COLO829 (cell line): ENCODE results near the gene AP2A1.

Experiments used
- DNase-seq: peaks from one replicate; pipeline ENCODE4 v3.0.0; 2012; ENCODE audit warnings: low spot score

The AP2A1 gene

DNA sequence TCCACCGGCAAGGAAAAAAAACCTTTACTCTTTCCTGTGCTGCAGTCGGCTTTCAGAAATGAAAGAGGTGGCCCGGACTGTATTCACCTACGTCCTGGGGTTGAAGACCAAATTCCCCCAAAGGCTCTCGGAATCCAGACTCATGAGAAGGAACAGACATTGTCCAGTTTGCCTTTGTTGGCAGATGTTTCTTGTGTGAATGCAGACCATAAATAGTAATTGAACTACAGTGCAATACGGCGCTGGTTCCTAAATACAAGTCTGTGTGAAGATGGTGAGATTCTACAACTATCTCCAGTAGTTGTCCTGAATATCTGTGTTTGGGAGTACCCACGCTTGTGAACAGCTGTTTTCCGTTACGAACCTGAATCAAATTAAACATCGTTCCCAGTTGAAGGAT, 72.9 kb downstream of the AP2A1 start:
- no peak for DNase-seq

GRCh38 chr19:49840321-49840720, 73.5 kb downstream of the AP2A1 start:
- no peak for DNase-seq

DNA sequence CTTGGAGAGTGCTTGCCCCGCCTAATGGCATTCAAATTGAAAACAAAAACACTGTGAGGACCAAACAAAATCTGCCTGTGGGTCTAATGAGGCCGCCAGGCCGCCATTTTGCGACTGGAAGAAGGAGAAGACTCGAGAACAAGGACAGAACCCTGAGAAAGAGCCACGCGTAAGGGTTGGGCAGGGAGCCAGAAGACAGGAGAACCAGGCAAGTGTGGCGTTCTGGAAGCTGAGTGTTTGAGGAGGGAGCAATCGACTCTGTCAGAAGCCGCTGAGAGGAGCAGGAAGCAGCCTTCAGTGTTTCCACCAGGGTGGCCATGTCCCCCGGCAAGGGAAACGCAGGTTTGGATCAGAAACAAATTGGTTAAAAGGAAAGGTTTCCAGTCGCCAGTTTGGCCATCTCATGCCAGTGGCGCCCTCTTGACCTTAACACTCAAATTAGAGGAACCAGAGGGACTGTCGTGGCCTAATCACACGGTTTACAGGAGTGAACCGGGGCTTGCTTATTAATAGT, 74.0 kb downstream of the AP2A1 start:
- DNase-seq = no peak

- no peak for DNase-seq
Measured at GRCh38 chr19:49843265-49843664, 76.5 kb downstream of the AP2A1 start.

DNA sequence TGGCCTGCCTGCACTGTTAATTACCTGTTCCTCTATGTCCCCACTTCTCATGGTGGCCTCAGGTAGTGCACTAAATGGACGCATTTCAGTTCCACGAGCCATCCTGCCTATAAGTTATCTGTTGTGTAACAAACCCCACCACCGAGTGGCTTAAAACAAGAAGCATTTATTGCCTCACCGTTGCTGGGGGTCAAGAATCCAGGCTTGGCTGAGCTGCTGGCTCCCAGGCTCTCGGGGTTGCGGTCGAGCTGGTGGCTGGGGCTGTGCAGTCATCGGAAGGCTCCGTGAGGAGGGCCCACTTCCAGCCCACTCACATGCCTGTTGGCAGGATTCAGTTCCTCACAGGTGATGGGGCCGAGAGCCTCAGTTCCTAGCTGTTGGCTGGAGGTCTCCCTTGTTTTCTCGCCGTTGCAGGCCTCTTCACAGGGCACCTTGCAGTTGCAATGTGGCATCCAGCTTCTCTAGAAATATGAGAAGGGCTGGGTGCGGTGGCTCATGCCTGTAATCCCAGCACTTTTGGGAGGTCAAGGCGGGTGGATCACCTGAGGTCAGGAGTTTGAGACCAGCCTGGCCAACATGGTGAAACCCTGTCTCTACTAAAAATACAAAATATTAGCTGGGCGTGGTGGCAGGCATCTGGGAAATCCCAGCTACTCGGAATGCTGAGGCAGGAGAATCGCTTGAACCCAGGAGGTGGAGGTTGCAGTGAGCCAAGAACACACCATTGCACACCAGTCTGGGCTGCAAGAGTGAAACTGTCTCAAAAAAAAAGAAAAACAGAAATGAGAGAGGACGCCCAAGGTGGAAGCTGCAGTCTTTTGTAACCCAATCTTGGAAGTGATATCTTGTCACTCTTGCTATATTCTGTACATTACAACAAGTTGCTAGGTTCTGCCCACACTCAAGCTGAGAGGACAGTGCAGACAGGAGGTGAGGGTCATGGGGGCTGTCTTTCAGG, 77.6 kb downstream of the AP2A1 start:
- DNase-seq = no peak

GRCh38 chr19:49845414-49845813, 78.6 kb downstream of the AP2A1 start:
- no peak for DNase-seq

GRCh38 chr19:49846408-49846807, 79.6 kb downstream of the AP2A1 start:
- DNase-seq = no peak

GRCh38 chr19:49847731-49848696, 81.2 kb downstream of the AP2A1 start:
- peak; percentile 78 for DNase-seq

DNA sequence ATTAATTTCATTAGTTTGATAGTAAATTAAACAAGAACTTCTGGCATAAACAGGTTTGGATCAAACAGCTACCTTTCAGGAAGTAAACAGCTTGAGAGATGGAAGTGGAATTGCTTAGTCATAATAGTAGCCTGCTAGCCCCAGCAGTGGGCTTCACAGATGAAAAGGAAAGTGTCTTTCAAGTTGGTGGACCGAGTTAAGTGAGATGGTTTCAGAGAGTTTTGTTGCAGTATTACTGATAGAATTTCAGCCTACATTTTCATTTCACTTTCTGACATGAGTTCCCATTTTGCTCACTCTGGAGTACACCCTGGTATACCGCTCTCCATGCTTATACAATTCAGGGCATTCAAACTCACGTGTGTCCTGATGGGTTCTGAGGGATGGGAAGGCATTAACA, 82.1 kb downstream of the AP2A1 start:
- DNase-seq = no peak

- DNase-seq = no peak
Measured at GRCh38 chr19:49849433-49850220, 82.8 kb downstream of the AP2A1 start.

- no peak for DNase-seq
Measured at GRCh38 chr19:49850221-49850486, 83.4 kb downstream of the AP2A1 start.

DNA sequence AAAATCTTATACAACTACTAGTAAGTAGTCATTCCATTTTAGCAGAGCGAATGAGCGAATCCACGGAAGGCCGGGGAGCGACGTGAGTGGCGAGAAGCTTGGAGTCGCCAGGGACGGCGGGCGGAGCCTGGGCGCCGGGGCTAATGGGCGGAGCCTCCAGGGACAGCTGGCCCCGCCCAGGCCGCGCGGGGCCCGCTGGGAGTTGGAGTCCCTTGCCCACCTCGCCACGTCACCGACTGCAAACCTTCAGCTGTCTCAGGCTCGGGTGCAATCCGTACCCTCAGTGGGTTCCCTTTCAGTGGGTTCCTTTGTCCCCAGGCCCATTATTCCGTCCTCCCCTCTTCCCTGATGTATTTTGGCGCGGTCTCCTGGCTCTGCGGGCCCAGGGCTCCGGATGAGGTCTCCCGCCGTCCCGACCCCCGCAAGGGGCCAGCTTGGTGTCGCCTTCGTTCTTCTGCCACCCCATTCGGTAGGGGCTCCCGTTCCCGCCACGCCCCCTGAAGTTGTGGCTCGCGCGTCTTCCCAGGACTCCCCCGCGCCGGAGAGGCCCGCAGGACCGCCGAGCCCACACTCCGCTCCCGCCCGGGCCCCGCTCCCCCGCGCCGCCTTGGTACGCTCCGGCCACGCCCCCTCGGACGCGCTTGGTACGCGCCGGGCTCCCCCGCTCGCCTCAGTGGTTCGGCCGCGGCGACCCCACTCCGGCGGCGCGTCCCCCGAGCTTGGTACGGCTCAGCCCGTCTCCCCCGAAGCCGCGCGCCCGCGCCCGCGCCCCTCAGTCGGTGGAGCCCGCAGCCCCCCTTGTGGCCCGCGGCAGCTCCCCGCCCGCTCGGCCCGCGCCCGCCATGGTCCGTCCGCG, 83.9 kb downstream of the AP2A1 start, which contains the start of gene PTOV1:
Gene PTOV1 (plus strand): TSS at position 673 of the 856 bp plus-strand sequence.
- peak; percentile 97 for DNase-seq

GRCh38 chr19:49851456-49852259, 84.9 kb downstream of the AP2A1 start:
- DNase-seq = no peak

DNA sequence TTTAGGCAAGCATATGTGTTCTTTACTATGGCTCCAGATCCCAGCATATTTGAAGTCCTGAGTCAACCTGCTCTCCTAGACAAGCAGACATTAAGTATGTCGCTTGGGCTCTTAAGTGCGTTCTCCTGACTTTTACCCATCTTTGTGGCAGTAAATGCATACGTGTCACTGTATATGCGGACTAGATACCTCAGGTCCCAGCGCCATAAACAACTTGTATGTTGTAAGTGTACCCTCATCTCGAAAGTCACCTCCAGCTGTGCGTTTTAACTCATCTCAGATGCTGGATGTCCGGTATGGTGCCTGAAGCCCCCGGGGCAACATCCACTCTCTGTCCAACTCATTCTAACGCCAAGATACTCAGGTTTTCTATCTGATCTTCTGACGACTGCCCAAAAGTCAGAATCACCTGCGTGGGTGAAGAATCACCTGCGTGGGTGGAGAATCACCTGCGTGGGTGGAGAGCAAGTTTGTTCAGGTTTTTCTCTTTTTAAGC, 85.9 kb downstream of the AP2A1 start:
- DNase-seq = no peak

- no peak for DNase-seq
Measured at GRCh38 chr19:49853852-49854377, 87.1 kb downstream of the AP2A1 start.

DNA sequence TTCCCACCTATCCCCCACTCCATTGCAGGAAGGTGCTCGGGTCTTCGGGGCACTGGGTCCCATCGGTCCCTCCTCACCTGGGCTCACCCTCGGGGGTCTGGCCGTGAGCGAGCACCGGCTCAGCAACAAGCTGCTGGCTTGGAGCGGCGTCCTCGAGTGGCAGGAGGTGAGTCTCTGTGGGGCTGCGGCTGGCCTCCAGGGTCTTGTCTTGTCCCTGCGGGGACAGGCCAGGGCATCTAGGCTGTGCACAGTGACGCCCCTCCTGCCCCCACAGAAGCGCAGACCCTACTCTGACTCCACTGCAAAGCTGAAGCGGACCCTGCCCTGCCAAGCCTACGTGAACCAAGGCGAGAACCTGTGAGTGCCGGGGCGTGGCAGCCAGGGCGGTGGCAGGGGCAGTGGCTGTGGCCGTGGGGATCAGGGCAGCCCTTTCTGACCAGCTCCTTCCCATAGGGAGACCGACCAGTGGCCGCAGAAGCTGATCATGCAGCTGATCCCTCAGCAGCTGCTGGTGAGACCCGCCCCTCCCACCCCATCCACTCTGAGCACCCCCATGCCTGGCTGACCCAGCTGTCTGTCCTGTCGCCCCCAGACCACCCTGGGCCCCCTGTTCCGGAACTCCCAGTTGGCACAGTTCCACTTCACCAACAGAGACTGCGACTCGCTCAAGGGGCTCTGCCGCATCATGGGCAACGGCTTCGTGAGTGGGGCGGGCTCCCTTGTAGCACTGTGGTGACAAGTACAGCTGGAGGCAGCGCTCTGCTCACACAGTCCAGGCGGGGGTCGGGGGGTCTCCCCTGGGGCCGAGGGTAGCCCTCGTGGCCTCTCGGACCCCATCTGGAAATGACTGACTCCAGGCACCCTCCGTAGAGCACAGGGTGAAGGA, 87.8 kb downstream of the AP2A1 start:
- no peak for DNase-seq

DNA sequence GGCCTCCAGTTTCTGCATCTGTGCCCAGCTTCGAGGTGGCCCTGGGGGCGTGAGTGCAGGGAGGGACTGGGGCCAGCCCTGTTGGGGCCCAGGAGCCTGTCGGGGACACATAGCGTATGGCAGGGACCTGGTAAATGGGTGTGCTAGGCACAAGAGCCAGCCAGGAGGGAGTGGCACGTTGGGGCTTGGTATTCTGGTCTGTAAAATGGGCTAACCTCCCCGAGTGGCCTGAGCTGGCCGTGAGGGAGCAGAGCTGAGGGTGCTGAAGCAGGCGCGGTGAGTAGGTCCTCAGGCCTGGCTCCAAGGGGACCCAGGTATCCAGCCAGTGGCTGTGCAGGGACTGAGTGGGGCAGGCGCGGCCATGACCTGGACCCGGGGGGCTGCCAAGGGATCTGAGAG, 88.5 kb downstream of the AP2A1 start:
- no peak for DNase-seq
